Gastroesophageal sphincter (tissue), 3 donors: ENCODE data around the gene MYOCD.

Source experiments
- EP300 ChIP-seq: sonication (generic); formaldehyde crosslinking; IDR thresholded peaks from one replicate; pipeline ENCODE4 v1.6.1; 2017; ENCODE audit warnings: antibody characterized with exemption, mild to moderate bottlenecking
- POLR2A ChIP-seq, 2 donors: fragments of 450-650 bp; IDR thresholded peaks; one replicate each; pipeline ENCODE4 v1.6.1; 2017; ENCODE audit warnings: antibody characterized with exemption in 2 of 2, mild to moderate bottlenecking in 2 of 2, moderate library complexity in 1 of 2
- POLR2AphosphoS5 ChIP-seq: sonication (generic); formaldehyde crosslinking; IDR thresholded peaks from one replicate; pipeline ENCODE4 v1.6.1; 2017; ENCODE audit warnings: antibody characterized with exemption
- TF ChIP-seq, protein P1 (sequence below), 4 experiments: fragments of 200-600 bp in 2 of 4; fragments of 450-650 bp in 2 of 4; sonication (generic) in 1 of 4; IDR thresholded peaks; one replicate each; pipeline ENCODE4 v1.5.1; 2017 to 2019; ENCODE audit warnings: antibody characterized with exemption in 4 of 4, mild to moderate bottlenecking in 2 of 4, moderate library complexity in 2 of 4

DNA sequence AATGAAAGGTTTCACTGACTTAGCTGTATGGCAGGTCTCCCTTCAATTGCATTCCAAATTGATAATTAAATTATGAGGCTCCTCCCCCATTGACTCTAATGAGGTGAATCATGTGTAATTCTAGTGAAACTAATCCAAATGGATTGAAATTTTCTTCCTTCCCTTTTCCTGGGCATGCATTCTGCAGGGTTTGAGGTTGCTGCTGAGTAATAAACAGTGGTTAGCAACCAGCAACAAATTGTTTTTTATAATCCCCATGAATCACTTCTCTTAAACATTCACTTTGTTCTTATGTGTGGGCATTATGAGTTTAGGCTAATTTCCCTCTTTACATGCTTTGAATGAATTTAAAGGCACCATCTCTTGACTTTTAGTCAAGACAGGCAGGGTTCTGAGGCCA lies 43.4 kb downstream of the MYOCD start:
- TF ChIP-seq POLR2AphosphoS5, result no peak
- TF ChIP-seq, protein P1, sequence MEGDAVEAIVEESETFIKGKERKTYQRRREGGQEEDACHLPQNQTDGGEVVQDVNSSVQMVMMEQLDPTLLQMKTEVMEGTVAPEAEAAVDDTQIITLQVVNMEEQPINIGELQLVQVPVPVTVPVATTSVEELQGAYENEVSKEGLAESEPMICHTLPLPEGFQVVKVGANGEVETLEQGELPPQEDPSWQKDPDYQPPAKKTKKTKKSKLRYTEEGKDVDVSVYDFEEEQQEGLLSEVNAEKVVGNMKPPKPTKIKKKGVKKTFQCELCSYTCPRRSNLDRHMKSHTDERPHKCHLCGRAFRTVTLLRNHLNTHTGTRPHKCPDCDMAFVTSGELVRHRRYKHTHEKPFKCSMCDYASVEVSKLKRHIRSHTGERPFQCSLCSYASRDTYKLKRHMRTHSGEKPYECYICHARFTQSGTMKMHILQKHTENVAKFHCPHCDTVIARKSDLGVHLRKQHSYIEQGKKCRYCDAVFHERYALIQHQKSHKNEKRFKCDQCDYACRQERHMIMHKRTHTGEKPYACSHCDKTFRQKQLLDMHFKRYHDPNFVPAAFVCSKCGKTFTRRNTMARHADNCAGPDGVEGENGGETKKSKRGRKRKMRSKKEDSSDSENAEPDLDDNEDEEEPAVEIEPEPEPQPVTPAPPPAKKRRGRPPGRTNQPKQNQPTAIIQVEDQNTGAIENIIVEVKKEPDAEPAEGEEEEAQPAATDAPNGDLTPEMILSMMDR (IDR thresholded peaks at IDR 0.05), result no peak
- no peak for TF ChIP-seq EP300
- TF ChIP-seq POLR2A (IDR thresholded peaks at IDR 0.05), result no peak
